Measurements from ENCODE around the gene DCLK2.

- TF ChIP-seq JUND (IDR thresholded peaks at IDR 0.05) (no peak), POLR2A (IDR thresholded peaks at IDR 0.05; ENCODE audit: borderline replicate concordance, extremely low read depth, insufficient read depth, insufficient read length) (no peak), EZH2phosphoT487 (IDR thresholded peaks at IDR 0.05; ENCODE audit: borderline replicate concordance) (no peak), ZNF274 (IDR thresholded peaks at IDR 0.05; ENCODE audit: low read depth, low read length) (no peak), SRF (IDR thresholded peaks at IDR 0.05; ENCODE audit: low read depth) (no peak), POLR2AphosphoS5 (IDR thresholded peaks at IDR 0.05; ENCODE audit: low read depth, low read length) (no peak), CEBPB (IDR thresholded peaks at IDR 0.05; ENCODE audit: low read depth) (no peak)
- TF ChIP-seq, protein P1, sequence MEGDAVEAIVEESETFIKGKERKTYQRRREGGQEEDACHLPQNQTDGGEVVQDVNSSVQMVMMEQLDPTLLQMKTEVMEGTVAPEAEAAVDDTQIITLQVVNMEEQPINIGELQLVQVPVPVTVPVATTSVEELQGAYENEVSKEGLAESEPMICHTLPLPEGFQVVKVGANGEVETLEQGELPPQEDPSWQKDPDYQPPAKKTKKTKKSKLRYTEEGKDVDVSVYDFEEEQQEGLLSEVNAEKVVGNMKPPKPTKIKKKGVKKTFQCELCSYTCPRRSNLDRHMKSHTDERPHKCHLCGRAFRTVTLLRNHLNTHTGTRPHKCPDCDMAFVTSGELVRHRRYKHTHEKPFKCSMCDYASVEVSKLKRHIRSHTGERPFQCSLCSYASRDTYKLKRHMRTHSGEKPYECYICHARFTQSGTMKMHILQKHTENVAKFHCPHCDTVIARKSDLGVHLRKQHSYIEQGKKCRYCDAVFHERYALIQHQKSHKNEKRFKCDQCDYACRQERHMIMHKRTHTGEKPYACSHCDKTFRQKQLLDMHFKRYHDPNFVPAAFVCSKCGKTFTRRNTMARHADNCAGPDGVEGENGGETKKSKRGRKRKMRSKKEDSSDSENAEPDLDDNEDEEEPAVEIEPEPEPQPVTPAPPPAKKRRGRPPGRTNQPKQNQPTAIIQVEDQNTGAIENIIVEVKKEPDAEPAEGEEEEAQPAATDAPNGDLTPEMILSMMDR (IDR thresholded peaks at IDR 0.05 in 2 of 3, conservative IDR thresholded peaks at IDR 0.05 in 1 of 3; ENCODE audit: borderline replicate concordance in 1 of 3, insufficient read depth in 1 of 3, low read depth in 2 of 3, low read length in 2 of 3) = no peak
Observed at GRCh38 chr4:150252306-150252705, 174.1 kb downstream of the DCLK2 start.

Data from HCT116 (cell line).